Lung (tissue), 12 donors: Measurements from ENCODE around the gene ZDHHC24. TPM values are rescaled to one million over a fixed set of nuclear protein-coding genes. Genes with fewer than 3 reads are reported as not detected.

Source experiments
- ATAC-seq: fragments of 200-7000 bp; cut with Tn5 transposase; one replicate; pipeline ENCODE4 v1.9.1; 2020; ENCODE audit warnings: moderate number of reproducible peaks; ENCODE audit not compliant: insufficient read depth, low FRiP score
- DNase-seq, 3 donors: peaks; one replicate each; pipeline ENCODE4 v3.0.0-alpha.2; 2013 to 2017
- H3K27ac ChIP-seq, 2 donors: one replicate each; pipeline ENCODE4 v1.5.1; 2013; ENCODE audit warnings: mild to moderate bottlenecking in 2 of 2, moderate library complexity in 2 of 2, control low read depth in 1 of 2, inconsistent platforms in 1 of 2, low read depth in 1 of 2, low read length in 1 of 2
- H3K27me3 ChIP-seq, 3 donors: one replicate each; pipeline ENCODE4 v1.5.1; 2013; ENCODE audit warnings: low read length in 2 of 3; ENCODE audit not compliant: control insufficient read depth in 3 of 3, insufficient read depth in 3 of 3
- H3K36me3 ChIP-seq, 4 donors: one replicate each; pipeline ENCODE4 v1.5.1; 2013; ENCODE audit warnings: low read length in 4 of 4, mild to moderate bottlenecking in 1 of 4, moderate library complexity in 1 of 4; ENCODE audit not compliant: control insufficient read depth in 4 of 4, insufficient read depth in 4 of 4
- H3K4me1 ChIP-seq, 5 donors: one replicate each; pipeline ENCODE4 v1.5.1; 2013; ENCODE audit warnings: low read length in 5 of 5, mild to moderate bottlenecking in 2 of 5, moderate library complexity in 1 of 5; ENCODE audit not compliant: control insufficient read depth in 5 of 5, insufficient read depth in 5 of 5
- H3K4me3 ChIP-seq: one replicate; pipeline ENCODE4 v1.5.1; 2013; ENCODE audit warnings: mild to moderate bottlenecking, control low read depth, moderate library complexity
- H3K9ac ChIP-seq, 2 donors: one replicate each; pipeline ENCODE4 v1.5.1; 2013; ENCODE audit warnings: low read length in 2 of 2, control low read depth in 1 of 2; ENCODE audit not compliant: insufficient read depth in 1 of 2
- H3K9me3 ChIP-seq, 4 donors: one replicate each; pipeline ENCODE4 v1.5.1; 2013; ENCODE audit warnings: low read length in 3 of 4, mild to moderate bottlenecking in 1 of 4, moderate library complexity in 1 of 4; ENCODE audit not compliant: control insufficient read depth in 4 of 4, insufficient read depth in 3 of 4
- WGBS, 2 donors: extraction: QIAGEN DNeasy Blood & Tissue Kit; methylation state at CpG; one replicate each; pipeline ENCODE4 v1.1.7; 2013; 5-methylcytosine and 5-hydroxymethylcytosine counted together
- polyA plus RNA-seq, 2 donors: library from polyadenylated mRNA; stranded (reverse); fragments of 200-250 nt; gene quantifications; one replicate each; pipeline ENCODE4 v1.2.1, GENCODE V29; 2013
- total RNA-seq, 2 donors: library from RNA; depleted of rRNA in 1 of 2; stranded (reverse); fragments of >200 nt in 1 of 2; gene quantifications; one replicate each; pipeline ENCODE4 v1.2.1, GENCODE V29; 2014 to 2021
- TF ChIP-seq, protein P1 (sequence below): IDR thresholded peaks from 2 replicates; pipeline ENCODE4 v1.5.1; 2012; ENCODE audit warnings: mild to moderate bottlenecking; ENCODE audit errors: control extremely low read depth, extremely low read depth
- donor health status: control.
- donor health status: control.
- donor health status: Bipolar disorder and iron deficiency.
- donor health status: healthy.
- donor health status: DM: yes; HTN: yes; CAD: no.

ZDHHC24 gene
- total and polyA plus RNA-seq, 4 donors: 6.8 to 21.6 (median 11.5) TPM

- ATAC-seq (no peak), DNase-seq (no peak)
- 83 to 90% methylated on average over 4 of the region's 4 CpGs for WGBS, 2 donors
- Histone ChIP-seq H3K9me3 (no peaks in the 10 kb centered on the region), H3K36me3 (no peaks in the 10 kb centered on the region), H3K4me3 (no peak overlapping the region), H3K27ac (no peak overlapping the region), H3K9ac (no peak overlapping the region), H3K27me3 (peaks cover 0 to 2% (median 0%) of the 10 kb centered on the region in 3 donors), H3K4me1 (peaks cover 0 to 5% (median 0%) of the 10 kb centered on the region in 5 donors)
- TF ChIP-seq, protein P1, sequence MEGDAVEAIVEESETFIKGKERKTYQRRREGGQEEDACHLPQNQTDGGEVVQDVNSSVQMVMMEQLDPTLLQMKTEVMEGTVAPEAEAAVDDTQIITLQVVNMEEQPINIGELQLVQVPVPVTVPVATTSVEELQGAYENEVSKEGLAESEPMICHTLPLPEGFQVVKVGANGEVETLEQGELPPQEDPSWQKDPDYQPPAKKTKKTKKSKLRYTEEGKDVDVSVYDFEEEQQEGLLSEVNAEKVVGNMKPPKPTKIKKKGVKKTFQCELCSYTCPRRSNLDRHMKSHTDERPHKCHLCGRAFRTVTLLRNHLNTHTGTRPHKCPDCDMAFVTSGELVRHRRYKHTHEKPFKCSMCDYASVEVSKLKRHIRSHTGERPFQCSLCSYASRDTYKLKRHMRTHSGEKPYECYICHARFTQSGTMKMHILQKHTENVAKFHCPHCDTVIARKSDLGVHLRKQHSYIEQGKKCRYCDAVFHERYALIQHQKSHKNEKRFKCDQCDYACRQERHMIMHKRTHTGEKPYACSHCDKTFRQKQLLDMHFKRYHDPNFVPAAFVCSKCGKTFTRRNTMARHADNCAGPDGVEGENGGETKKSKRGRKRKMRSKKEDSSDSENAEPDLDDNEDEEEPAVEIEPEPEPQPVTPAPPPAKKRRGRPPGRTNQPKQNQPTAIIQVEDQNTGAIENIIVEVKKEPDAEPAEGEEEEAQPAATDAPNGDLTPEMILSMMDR: no peak
Observed at GRCh38 chr11:66550887-66551286, 5.0 kb upstream of the ZDHHC24 start.

DNA sequence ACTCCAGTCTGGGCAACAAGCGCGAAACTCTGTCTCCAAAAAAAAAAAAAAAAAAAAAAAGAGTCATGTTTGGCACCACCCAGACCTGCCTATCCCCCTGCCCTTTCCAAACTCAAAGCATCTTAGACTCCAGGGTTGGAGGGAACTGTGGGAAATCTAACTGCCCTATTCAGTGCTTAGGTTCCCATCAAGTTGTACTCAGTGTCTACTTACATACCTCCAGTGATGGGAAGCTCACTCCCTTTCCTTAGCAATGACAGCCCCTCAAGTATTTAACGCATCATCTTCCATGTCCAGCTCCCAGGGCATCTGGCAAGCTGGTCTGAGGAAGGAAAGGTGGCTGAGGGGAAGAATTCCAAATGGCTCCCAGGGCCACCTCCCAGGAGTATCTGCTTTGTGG lies 3.8 kb upstream of the ZDHHC24 start:
- no peak overlapping the region for H3K9ac ChIP-seq
- peaks cover 0 to 2% (median 0%) of the 10 kb centered on the region in 3 donors for H3K27me3 ChIP-seq
- 94 to 100% methylated on average over 1 to 3 of the region's 3 CpGs for WGBS, 2 donors
- no peak overlapping the region for H3K4me3 ChIP-seq
- H3K36me3 ChIP-seq: no peaks in the 10 kb centered on the region
- H3K27ac ChIP-seq: no peak overlapping the region
- H3K9me3 ChIP-seq: no peaks in the 10 kb centered on the region
- DNase-seq (no peak), ATAC-seq (no peak)
- TF ChIP-seq, protein P1: no peak
- H3K4me1 ChIP-seq: peaks cover 0 to 9% (median 3%) of the 10 kb centered on the region in 5 donors

DNA sequence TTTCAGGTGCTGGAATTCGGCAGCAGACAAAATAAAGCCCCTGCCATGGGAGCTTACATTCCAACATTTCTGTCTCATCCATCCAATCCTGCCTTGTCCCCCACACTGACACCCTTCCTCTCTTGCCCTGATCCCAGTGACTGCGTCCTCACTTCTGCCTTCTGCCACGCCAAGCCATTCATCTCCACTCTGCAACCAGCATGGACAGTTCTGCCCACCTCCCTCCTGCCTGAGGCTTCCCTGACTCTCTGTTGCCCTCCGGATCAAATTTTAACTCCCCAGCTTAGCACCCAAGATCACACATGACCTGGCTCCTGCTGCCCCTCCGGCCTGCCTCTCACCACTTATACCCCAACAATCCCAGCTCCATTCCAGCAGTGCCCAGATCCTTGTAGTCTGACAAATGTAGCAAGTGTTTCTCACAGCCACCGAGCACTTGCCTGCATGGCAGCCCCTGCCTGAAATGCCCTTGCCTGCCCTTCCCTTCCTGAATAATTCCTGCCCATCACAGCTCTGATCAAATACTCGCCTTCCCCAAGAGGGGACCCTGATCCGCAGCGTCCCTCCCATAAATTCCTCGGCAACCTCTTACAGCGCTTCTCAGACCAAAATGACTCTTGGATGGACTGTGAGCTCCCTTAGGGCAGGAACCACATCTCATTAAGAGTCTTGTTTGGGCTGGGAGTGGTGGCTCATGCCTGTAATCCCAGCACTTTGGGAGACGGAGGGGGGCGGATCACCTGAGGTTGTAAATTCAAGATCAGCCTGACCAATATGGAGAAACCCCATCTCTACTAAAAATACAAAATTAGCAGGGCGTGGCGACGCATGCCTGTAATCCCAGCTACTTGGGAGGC lies 3.2 kb upstream of the ZDHHC24 start:
- Histone ChIP-seq H3K27me3 (peaks cover 0 to 2% (median 0%) of the 10 kb centered on the region in 3 donors), H3K36me3 (no peaks in the 10 kb centered on the region), H3K9ac (no peak overlapping the region), H3K4me1 (peaks cover 0 to 9% (median 3%) of the 10 kb centered on the region in 5 donors), H3K9me3 (no peaks in the 10 kb centered on the region), H3K27ac (no peak overlapping the region), H3K4me3 (no peak overlapping the region)
- ATAC-seq: no peak
- WGBS, 2 donors: 58 to 67% methylated on average over 16 of the region's 16 CpGs
- DNase-seq: no peak
- TF ChIP-seq, protein P1: no peak
